ENCODE measurements around the gene PTBP3. TPM values are rescaled to one million over a fixed set of nuclear protein-coding genes. Genes with fewer than 3 reads are reported as not detected.

PTBP3 gene
- polyA plus RNA-seq, 3 donors = 33.6 to 68.3 (median 51.4) TPM

DNA sequence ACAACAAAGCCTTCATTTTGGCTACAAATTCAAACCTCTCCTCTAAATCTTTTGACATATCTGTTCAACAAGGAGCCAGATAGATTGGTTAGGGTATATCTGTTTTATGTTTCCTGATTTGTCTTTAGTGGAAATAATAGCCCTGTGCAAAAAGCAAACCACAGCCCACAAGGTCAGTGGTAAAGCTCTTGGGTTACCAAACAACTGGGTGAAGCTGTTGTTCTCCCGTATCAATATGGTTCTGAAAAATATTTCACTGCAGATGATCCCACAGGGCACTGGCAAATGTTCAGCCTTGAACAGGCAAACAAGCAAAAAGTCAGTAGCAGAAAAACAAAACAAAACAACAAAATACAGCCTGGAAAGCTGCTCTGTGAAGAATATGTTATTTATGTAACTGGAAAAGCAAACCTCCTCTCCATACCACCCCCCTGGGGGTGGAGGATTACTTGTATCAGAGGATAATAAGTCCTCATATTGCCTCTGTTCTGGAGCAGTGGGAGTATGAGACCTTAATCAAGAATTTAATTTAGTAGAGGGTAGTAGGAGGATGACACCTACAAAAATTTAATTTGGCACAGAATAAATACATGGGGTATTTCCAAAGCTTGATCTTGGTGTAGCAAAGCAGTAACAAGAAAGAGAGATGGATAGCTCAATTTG, 20.8 kb upstream of the PTBP3 start:
- no CpG with 5 or more reads among the region's 1 CpG for WGBS (ENCODE audit: insufficient coverage)
- Mint-ChIP-seq H3K9me3 (peaks cover 0 to 3% (median 0%) of the 10 kb centered on the region in 7 donors), H3K36me3 (no peaks in the 10 kb centered on the region), H3K4me3 (no peak overlapping the region), H3K4me1 (peaks cover 12% of the 10 kb centered on the region), H3K27ac (no peak overlapping the region), H3K27me3 (ENCODE audit: low read depth in 3 of 3) (peaks cover 0 to 10% (median 0%) of the 10 kb centered on the region in 3 donors)
- H3K27ac ChIP-seq (ENCODE audit: low read depth in 1 of 2, low read length in 2 of 2) = no peak overlapping the region
- H3K4me3 ChIP-seq (replicated peaks in 1 of 3; ENCODE audit: low read depth in 2 of 3, low read length in 3 of 3) = no peak overlapping the region
- H3K36me3 ChIP-seq (replicated peaks in 1 of 2; ENCODE audit: control insufficient read depth in 1 of 2, insufficient read depth in 2 of 2, low read length in 2 of 2) = no peaks in the 10 kb centered on the region
- DNase-seq = no peak
- peaks cover 0 to 4% of the 10 kb centered on the region in 2 donors for H3K4me1 ChIP-seq (ENCODE audit: control insufficient read depth in 1 of 2, insufficient read depth in 2 of 2, low read length in 2 of 2)
- H4K20me1 ChIP-seq (ENCODE audit: insufficient read depth, low read length) = no peaks in the 10 kb centered on the region
- H2AFZ ChIP-seq (ENCODE audit: insufficient read depth, low read depth, low read length, poor library complexity, severe bottlenecking) = no peak overlapping the region
- intact Hi-C loops (cut with micrococcal nuclease) = loop anchor here in 1 of 2 donors (10.0 kb wide), 1 partner anchor 59 kb away; no protein-coding TSS in a partner anchor
- no peaks in the 10 kb centered on the region for H3K27me3 ChIP-seq (ENCODE audit: control insufficient read depth in 2 of 2, insufficient read depth in 2 of 2, low read length in 2 of 2)
- no peaks in the 10 kb centered on the region for H3K79me2 ChIP-seq (ENCODE audit: insufficient read depth, low read length)
- H3K4me2 ChIP-seq (replicated peaks; ENCODE audit: extremely low read depth, low read length, poor library complexity, severe bottlenecking) = no peak overlapping the region
- H3K9me3 ChIP-seq (replicated peaks in 1 of 2; ENCODE audit: control insufficient read depth in 1 of 2, insufficient read depth in 1 of 2, low read length in 2 of 2) = no peaks in the 10 kb centered on the region
- TF ChIP-seq, protein P1, sequence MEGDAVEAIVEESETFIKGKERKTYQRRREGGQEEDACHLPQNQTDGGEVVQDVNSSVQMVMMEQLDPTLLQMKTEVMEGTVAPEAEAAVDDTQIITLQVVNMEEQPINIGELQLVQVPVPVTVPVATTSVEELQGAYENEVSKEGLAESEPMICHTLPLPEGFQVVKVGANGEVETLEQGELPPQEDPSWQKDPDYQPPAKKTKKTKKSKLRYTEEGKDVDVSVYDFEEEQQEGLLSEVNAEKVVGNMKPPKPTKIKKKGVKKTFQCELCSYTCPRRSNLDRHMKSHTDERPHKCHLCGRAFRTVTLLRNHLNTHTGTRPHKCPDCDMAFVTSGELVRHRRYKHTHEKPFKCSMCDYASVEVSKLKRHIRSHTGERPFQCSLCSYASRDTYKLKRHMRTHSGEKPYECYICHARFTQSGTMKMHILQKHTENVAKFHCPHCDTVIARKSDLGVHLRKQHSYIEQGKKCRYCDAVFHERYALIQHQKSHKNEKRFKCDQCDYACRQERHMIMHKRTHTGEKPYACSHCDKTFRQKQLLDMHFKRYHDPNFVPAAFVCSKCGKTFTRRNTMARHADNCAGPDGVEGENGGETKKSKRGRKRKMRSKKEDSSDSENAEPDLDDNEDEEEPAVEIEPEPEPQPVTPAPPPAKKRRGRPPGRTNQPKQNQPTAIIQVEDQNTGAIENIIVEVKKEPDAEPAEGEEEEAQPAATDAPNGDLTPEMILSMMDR (IDR thresholded peaks at IDR 0.05) = no peak
- H3K9ac ChIP-seq (ENCODE audit: insufficient read depth, low read length, poor library complexity, severe bottlenecking) = no peak overlapping the region

DNA sequence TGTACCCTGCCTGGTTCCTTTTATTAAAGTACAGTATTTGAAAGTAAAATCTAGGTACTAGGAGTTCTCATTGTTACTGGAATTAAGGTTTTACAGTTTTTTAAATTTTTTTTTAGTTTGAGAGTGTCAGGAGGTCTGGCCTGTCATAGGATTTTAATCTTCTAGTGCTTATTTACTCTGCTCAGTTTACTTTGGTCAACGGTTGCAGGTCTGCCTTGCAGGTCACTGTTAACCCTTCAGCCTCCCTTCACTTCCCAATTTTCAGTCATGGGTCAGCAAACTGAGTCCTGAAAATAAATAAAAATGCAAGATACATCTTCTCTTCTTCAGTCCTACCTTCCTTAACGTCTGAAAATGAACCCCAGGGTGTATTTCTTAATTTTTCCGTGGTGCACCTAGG, 18.8 kb upstream of the PTBP3 start:
- peaks cover 22% of the 10 kb centered on the region for H3K4me1 Mint-ChIP-seq
- Histone ChIP-seq H3K36me3 (replicated peaks in 1 of 2; ENCODE audit: control insufficient read depth in 1 of 2, insufficient read depth in 2 of 2, low read length in 2 of 2) (no peaks in the 10 kb centered on the region), H3K27ac (ENCODE audit: low read depth in 1 of 2, low read length in 2 of 2) (no peak overlapping the region), H3K27me3 (ENCODE audit: control insufficient read depth in 2 of 2, insufficient read depth in 2 of 2, low read length in 2 of 2) (no peaks in the 10 kb centered on the region), H3K9me3 (replicated peaks in 1 of 2; ENCODE audit: control insufficient read depth in 1 of 2, insufficient read depth in 1 of 2, low read length in 2 of 2) (no peaks in the 10 kb centered on the region), H3K4me1 (ENCODE audit: control insufficient read depth in 1 of 2, insufficient read depth in 2 of 2, low read length in 2 of 2) (peaks cover 7 to 10% of the 10 kb centered on the region in 2 donors), H3K4me3 (replicated peaks in 1 of 3; ENCODE audit: low read depth in 2 of 3, low read length in 3 of 3) (no peak overlapping the region), H2AFZ (ENCODE audit: insufficient read depth, low read depth, low read length, poor library complexity, severe bottlenecking) (no peak overlapping the region), H4K20me1 (ENCODE audit: insufficient read depth, low read length) (no peaks in the 10 kb centered on the region), H3K79me2 (ENCODE audit: insufficient read depth, low read length) (no peaks in the 10 kb centered on the region), H3K9ac (ENCODE audit: insufficient read depth, low read length, poor library complexity, severe bottlenecking) (no peak overlapping the region), H3K4me2 (replicated peaks; ENCODE audit: extremely low read depth, low read length, poor library complexity, severe bottlenecking) (no peak overlapping the region)
- peaks cover 0 to 5% (median 0%) of the 10 kb centered on the region in 7 donors for H3K9me3 Mint-ChIP-seq
- H3K36me3 Mint-ChIP-seq = no peaks in the 10 kb centered on the region
- TF ChIP-seq, protein P1 (IDR thresholded peaks at IDR 0.05) = no peak
- intact Hi-C loops (cut with micrococcal nuclease) = loop anchor here in 1 of 2 donors (10.0 kb wide), 1 partner anchor 57 kb away; no protein-coding TSS in a partner anchor
- WGBS (ENCODE audit: insufficient coverage) = 83% methylated on average over 3 of the region's 3 CpGs
- H3K27ac Mint-ChIP-seq = no peak overlapping the region
- DNase-seq = no peak
- peaks cover 0 to 10% (median 4%) of the 10 kb centered on the region in 3 donors for H3K27me3 Mint-ChIP-seq (ENCODE audit: low read depth in 3 of 3)
- H3K4me3 Mint-ChIP-seq = no peak overlapping the region

Measured in CD14-positive monocyte (primary cell).